NCI-H1436 (cell line): Measurements from ENCODE around the gene UBE2V1.
"Not testable (repeated sequence)": the region's sequence is repeated elsewhere in the genome, so short reads cannot be mapped to it uniquely, and the experiment has no call there.

ENCODE experiments used
- DNase-seq: peaks from one replicate; lab custom pipeline; 2025; lab: John Stamatoyannopoulos, UW

UBE2V1 gene

GRCh38 chr20:50112512-50113419 is at the start of gene UBE2V1:
TSS of gene UBE2V1 (minus strand) at chr20:50113150. CDS start at chr20:50113128, 22 bp downstream.
- DNase-seq = peak; percentile 79

- not testable (repeated sequence) for DNase-seq
Observed at GRCh38 chr20:50161494-50161893, 48.5 kb upstream of the UBE2V1 start.

DNA sequence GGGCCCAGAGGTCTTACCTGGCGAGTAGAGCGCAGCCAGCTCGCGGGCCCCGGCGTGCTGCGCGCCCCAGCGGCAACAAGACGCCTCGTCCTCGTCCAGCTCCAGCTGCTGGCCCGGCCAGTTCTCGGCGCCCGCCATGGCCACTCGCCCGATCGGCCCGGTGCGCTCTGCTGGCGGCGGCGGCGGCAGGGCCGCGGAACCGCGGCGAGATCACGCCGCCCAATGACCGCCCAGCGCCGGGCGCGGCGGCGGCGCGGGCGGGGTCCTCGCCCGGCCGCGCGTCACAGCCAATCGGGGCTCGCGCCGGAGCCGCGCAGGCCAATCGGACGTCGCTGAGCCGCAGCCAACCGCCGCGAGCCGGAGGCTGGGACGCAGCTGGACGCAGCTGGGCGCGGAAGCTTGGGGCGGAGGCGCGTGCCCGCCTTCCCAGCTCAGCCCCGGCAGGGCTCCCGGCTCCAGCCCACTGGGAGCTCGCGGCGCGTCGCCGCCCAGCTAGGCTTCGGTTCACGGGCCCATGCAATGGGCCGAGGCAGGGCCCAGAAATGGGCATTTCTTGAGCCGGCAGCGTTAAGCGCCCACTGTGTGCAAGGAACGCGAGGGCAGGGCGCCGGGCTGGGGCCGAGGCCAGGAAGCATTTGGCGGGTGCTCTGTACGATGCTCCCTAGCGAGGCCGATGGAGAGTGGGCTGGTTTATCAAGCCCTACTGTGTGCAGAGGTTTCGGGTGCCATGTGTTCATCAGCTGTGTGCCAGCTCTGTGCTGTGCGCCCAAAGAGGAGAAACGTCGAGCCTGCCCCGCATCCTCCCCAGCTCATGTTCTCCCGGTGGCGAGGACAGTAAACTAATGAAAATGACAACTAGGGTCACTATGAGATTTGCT is 40.8 kb upstream of the UBE2V1 start, which contains the start of gene PEDS1:
Gene PEDS1, minus strand, starts transcription at position 224 of the 878 bp plus-strand sequence. Its CDS starts 86 bp downstream, at position 138.
- DNase-seq = peak; percentile 80

GRCh38 chr20:50153153-50153499 is 40.2 kb upstream of the UBE2V1 start:
- DNase-seq = no peak

GRCh38 chr20:50152394-50153152 is 39.6 kb upstream of the UBE2V1 start:
- DNase-seq = no peak

- no peak for DNase-seq
Observed at GRCh38 chr20:50151034-50151743, 38.2 kb upstream of the UBE2V1 start.

- DNase-seq = no peak
Observed at GRCh38 chr20:50149481-50150254, 36.7 kb upstream of the UBE2V1 start.

DNA sequence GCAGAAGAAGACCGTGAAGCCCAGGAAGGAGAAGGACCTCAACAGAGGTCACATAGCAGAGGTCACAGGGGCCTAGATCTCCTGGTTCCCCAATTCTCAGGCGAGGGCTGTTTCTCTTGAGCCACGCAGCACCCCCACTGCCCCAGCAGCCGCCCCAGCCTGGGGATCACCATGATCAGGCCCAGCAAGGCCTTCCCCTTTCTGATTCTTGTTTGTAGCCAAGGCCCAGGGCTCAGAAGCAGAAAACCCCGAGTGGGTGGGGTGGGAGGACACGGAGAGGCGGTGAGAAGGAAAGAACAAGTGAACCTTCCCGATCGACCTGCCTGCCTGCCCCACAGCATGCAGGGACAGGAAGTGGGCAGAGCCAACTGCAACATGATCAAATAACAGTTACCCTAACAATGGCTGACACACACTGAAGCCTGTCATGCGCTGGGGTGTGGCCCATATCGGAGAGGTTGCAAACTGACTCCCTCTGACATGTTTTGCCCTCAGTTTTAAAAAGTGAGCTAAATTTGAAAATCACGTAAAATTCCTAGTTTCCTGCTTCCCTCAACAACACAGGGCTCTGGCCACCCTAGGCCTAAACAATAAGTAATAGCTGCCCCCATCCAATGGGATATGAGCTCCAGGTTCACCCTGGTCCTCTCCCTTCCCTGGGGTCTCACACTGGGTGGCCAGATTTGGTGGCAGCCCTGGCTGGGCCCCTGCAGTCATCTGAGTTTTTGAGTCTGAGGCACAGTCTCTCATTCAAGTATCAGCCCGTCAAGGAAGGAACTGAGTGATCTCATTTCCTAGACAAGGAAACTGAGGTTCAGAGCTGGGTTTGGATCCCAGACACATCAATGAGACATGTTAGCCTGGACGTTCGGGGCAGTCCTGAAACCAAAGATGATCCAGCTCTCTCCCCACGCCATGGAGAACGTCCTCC is 34.0 kb upstream of the UBE2V1 start:
- DNase-seq = peak; percentile 38

DNA sequence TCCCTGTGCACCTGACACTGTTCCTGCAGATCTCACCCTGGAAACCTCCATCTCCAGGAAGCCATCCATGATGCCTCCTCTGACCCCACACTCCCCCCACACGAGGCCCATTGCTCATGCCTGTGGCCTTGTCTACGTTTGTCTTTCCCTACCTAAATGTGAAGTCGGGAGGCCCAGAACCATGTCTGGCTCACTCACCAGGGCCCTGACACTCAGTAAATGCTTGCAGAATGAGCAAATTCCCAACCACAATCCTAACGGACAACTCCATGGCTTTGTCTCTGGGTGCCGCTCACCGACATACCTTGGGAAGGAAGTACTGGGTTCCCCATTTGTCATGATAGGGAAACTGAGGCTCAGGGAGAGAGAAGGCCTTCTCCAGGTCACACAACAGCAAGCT is 33.3 kb upstream of the UBE2V1 start:
- DNase-seq = no peak

- DNase-seq = no peak
Observed at GRCh38 chr20:50145566-50145965, 32.6 kb upstream of the UBE2V1 start.

- DNase-seq = no peak
Observed at GRCh38 chr20:50144362-50144761, 31.4 kb upstream of the UBE2V1 start.

DNA sequence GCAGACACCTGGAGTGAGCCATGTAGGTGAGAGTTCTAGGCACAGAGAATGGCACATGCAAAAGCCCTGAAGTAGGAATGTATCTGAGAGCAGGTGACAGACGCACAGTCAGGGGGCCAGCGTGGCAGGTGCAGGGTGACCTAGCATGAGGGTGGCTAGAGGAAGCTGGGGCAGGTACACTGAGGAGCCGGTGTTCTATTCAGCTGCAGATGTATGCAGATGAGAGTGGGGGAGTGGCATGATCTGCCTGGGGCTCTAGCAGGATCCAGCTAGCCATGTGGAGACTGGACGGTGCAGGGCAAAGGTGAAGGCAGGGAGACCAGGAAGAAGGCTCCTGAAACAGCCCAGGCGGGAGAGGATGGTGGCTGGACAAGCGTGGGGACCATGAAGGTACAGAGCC is 29.9 kb upstream of the UBE2V1 start:
- no peak for DNase-seq

GRCh38 chr20:50141811-50142561 is 29.0 kb upstream of the UBE2V1 start:
- no peak for DNase-seq

DNA sequence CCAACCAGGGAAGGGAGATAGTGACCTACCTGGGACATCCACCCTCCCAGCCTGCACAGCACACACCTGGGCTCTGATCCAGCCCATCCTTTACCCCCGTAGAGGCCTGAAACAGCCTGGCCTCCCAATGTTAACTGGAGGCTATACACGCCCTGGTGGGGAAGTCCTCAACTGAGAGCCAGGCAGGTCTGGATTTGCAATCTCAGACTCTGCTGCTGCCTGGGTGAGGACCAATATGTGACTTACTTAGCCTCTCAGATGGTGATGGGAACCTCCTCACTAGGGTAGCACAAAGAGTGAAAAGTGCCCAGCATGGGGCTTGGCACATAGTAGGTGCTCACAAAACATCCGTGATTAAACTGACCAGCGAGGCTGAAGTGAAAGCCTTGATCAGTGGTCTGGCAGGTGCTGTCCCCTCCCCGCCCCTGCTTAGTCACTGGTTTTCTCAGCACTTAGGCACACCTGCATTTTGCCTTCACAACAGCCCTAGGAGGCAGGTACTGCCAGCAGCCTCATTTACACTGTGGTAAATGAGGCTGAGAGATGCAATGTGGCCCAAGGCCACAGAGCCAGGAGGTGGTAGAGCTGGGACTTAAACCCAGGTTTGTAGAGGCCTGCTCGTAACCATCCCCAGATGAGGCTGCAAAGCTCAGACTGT is 28.2 kb upstream of the UBE2V1 start:
- DNase-seq = no peak

GRCh38 chr20:50140339-50140859 is 27.4 kb upstream of the UBE2V1 start:
- DNase-seq = no peak

DNA sequence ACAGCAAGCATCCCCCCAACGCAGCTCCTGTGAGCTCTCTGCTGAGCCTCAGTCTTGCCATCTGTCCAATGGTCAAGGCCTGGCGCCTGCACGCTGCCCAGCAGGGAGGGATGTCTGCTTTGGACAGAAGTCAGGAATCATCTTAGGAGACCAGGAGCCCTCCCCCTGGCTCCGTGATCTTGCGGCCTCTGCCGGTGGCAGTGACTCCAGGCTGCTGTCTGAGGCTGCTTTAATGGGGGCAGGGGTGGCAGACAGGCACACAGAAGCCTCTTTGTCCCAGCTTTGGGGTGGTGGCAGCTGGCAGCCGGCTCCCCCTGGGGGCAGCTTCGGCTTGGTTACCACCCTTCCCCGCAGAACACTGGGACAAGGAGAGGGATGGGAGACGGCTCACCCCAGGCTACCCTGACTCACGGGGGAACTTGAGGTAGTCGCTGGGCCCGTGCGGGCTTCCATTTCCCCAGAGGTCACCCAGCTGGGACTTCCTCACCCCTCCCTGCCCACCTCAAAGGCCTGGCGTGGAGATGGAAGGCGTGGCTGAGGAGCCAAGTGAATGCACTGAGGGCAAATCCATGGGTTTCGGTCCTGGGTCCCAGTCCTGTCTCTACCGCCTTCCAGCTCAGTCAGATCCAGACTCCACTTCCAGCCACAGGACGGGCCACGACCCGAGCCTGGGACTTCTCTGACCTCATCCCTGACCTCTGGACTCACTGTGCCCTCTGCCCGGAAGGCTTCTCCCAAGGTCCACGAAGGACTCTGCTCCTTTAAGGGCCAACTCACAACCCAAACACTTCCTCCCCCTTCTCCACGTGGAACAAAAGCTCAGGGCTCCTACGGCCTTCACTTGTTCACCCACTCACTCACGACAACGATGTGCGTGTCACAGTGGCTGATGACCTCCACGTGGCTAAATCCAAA is 25.8 kb upstream of the UBE2V1 start:
- no peak for DNase-seq

DNA sequence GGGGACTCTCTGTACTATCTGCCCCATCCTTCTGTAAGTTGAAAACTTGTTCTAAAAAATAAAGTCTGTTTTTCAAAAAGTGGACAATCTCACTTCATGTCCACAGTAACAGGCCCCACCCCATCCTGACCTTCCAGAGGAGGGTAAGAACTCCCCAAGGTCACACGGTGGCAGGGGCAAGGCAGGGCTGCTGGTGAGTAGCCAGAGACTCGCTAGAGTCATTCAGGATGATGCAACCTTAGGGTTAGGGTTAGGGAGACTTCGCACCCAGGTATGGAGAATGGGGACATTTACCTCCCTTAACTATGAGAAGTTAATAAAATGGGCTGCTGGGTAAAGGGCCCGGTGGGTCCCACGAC is 25.1 kb upstream of the UBE2V1 start:
- DNase-seq = no peak
